ENCODE data around the gene HESX1.

The HESX1 gene

DNA sequence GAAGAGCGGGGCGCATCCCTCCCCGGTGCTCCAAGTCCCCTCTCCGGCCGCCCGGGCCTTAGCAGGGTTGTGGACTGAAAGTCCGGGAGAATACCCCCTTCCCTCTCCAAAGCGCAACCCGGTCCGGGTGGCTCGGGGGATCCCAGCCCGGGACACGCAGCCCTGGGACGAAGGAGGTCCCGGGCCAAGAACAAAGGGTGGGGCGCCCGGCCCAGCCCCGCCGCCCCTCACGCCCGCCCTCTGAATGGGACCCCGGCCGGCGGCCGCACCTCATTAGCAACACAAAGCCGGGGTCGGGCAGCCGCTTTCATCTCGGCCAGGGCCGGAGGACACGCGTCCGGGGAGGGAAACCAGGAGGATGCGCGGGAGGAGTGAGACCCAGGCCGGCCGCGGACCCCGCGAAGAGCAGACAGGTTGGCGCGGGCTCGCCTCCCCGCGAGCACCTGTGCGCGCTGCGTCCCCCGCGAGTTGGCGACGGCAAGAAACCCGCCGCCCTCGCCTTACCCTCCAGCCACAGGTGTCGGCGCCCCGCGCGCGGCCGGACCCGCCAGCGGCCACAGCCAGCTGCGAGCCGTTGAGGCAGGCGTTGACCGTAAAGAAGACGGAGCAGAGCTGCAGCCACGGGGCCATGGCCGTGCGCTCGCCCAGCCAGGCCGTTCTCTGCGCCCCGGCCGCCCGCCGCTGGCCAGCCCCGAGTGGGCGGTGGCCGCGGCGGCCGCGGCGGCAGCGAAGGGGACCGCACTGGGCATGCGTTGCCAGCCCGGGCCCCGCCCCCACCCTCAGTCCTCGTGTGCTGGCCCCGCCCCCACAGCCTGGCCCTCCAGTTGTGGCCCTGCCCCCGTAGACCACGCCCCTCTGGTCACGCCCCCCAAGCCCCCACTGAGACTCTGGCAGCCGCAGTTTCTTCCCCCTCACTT is 34.9 kb downstream of the HESX1 start, which contains the start of gene IL17RD:
TSS of gene IL17RD (minus strand) at position 697 of the 917 bp plus-strand sequence. CDS start at position 630, 67 bp downstream.
- Histone ChIP-seq H3K27ac (no peak within 1 kb of the TSS), H3K36me3 (ENCODE audit: insufficient read depth, low read length) (no peaks in the 10 kb centered on the region), H3K9ac (ENCODE audit: insufficient read length) (no peak within 1 kb of the TSS), H3K4me3 (peak within 1 kb of the TSS; percentile 72), H3K9me3 (ENCODE audit: low read depth, low read length) (no peaks in the 10 kb centered on the region)
- no peak for TF ChIP-seq FOXP2 (optimal IDR thresholded peaks at IDR 0.05; ENCODE audit: control extremely low read depth, extremely low read length, insufficient read depth)
- TF ChIP-seq EZH2 (IDR thresholded peaks at IDR 0.05) = no peak
- no peak for TF ChIP-seq POLR2AphosphoS5 (IDR thresholded peaks at IDR 0.05; ENCODE audit: borderline replicate concordance, low read depth, low read length)
- no peak for DNase-seq (ENCODE audit: low read depth, low spot score)

DNA sequence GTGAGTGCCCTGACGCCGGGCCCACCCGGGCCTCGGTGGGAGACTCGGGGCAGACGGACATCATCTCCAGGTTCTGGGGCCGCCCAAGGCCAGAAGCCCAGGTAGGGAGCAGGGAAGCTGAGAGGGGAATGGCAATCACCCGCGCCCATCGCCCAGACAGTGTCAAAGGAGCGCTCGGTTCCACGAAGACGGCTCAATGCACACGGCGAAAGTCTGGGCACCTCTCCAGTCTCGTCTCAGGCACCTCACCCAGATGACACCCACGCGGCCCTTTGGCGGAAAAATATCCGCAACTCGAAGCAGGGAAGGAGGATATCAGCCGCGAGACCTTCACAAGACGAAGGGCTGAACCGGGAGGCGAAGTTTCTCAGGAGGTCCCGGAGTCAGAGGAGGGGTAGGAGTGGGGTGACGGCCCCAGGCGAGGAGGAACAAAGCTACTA is 35.5 kb downstream of the HESX1 start:
- Histone ChIP-seq H3K27ac (no peak overlapping the region), H3K9ac (ENCODE audit: insufficient read length) (no peak overlapping the region), H3K36me3 (ENCODE audit: insufficient read depth, low read length) (no peaks in the 10 kb centered on the region), H3K4me3 (0 out of 2 replicates have a peak overlapping the region, but pooled peaks have one; percentile 72), H3K9me3 (ENCODE audit: low read depth, low read length) (no peaks in the 10 kb centered on the region)
- TF ChIP-seq EZH2 (IDR thresholded peaks at IDR 0.05) (no peak), POLR2AphosphoS5 (IDR thresholded peaks at IDR 0.05; ENCODE audit: borderline replicate concordance, low read depth, low read length) (no peak)
- no peak for DNase-seq (ENCODE audit: low read depth, low spot score)

DNA sequence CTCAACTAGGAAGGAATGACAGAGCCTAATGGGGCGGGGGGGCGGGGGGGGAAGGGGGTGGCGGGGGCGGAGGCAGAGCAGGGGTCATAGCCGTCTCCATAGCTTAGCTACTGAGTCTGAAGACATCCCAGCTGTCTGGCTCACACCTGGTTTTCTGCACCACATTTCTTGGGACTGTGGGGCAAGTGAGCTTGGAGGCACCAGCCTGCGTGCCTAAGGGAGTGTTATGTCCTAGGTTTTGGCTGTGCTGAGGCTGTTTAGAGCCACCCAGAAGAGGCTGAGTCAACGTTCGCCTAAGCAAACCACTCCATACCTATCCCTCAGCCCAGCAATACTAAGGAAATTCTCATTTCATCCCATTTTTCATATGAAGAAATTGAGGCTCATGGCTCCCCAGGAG is 36.0 kb downstream of the HESX1 start:
- Histone ChIP-seq H3K9ac (ENCODE audit: insufficient read length) (no peak overlapping the region), H3K27ac (no peak overlapping the region), H3K36me3 (ENCODE audit: insufficient read depth, low read length) (no peaks in the 10 kb centered on the region), H3K4me3 (no peak overlapping the region), H3K9me3 (ENCODE audit: low read depth, low read length) (no peaks in the 10 kb centered on the region)
- DNase-seq (ENCODE audit: low read depth, low spot score) = no peak
- TF ChIP-seq FOXP2 (optimal IDR thresholded peaks at IDR 0.05; ENCODE audit: control extremely low read depth, extremely low read length, insufficient read depth) (no peak), POLR2AphosphoS5 (IDR thresholded peaks at IDR 0.05; ENCODE audit: borderline replicate concordance, low read depth, low read length) (no peak), EZH2 (IDR thresholded peaks at IDR 0.05) (no peak)

DNA sequence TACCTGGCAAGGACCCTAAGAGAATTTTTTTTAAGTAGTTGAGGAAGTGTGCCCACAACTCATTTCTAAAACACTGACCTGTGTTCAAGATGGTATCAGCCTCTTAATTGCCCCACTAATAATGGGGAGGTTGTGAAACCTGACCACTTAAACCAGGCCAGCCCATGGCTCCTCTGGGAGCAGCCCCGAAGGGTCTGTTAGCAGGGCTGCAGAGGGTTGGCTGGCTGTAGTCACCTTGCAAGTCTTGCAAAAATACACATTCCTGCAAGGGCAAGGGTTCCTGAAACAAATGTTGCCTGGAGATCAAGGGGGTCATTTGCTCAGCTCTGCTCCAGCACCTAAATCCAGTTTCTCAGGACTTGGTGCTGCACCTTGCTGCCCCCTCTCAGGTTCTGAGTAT is 37.9 kb downstream of the HESX1 start:
- H3K9me3 ChIP-seq (ENCODE audit: low read depth, low read length) = no peaks in the 10 kb centered on the region
- TF ChIP-seq FOXP2 (optimal IDR thresholded peaks at IDR 0.05; ENCODE audit: control extremely low read depth, extremely low read length, insufficient read depth) = no peak
- TF ChIP-seq EZH2 (IDR thresholded peaks at IDR 0.05) = no peak
- TF ChIP-seq POLR2AphosphoS5 (IDR thresholded peaks at IDR 0.05; ENCODE audit: borderline replicate concordance, low read depth, low read length) = no peak
- H3K4me3 ChIP-seq = no peak overlapping the region
- DNase-seq (ENCODE audit: low read depth, low spot score) = no peak
- no peaks in the 10 kb centered on the region for H3K36me3 ChIP-seq (ENCODE audit: insufficient read depth, low read length)
- no peak overlapping the region for H3K27ac ChIP-seq
- H3K9ac ChIP-seq (ENCODE audit: insufficient read length) = no peak overlapping the region

DNA sequence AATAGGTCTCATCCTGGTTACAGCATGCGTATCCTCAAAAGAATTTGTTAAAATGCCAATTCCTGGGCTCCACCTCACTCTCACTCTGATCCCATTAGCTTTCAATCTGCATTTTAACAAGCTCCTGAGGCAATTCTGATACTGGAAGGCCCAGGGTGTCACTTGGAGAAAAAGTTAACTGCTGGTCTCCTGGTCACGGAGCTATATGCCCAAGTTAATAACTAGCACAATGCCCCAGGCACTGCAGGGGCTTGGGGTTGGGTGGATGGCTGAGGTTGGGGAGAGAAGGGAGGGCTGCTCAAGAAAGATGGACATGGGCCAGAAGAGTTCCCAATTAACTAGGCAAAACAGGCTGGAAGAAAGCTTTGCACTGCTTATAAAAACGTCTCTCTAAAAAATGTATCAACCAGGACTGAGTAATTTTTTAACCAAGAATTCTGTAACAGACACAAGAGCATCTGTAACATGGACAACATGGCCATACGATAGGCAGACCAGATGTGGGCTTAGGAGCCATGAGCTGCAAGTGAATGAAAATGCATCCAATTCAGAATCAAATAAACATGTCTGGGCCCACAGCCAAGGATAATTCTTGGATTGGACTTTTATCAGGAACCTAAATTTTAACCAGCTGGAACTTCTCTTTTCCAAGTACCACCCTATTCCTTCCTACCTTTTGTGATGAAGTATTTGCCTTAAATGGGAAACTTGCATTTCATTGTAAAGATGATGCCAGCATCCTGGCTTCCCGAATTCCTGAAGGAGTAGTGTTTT is 38.8 kb downstream of the HESX1 start:
- Histone ChIP-seq H3K27ac (no peak overlapping the region), H3K9me3 (ENCODE audit: low read depth, low read length) (no peaks in the 10 kb centered on the region), H3K4me3 (no peak overlapping the region), H3K9ac (ENCODE audit: insufficient read length) (no peak overlapping the region), H3K36me3 (ENCODE audit: insufficient read depth, low read length) (no peaks in the 10 kb centered on the region)
- TF ChIP-seq FOXP2 (optimal IDR thresholded peaks at IDR 0.05; ENCODE audit: control extremely low read depth, extremely low read length, insufficient read depth) = no peak
- DNase-seq (ENCODE audit: low read depth, low spot score) = no peak

DNA sequence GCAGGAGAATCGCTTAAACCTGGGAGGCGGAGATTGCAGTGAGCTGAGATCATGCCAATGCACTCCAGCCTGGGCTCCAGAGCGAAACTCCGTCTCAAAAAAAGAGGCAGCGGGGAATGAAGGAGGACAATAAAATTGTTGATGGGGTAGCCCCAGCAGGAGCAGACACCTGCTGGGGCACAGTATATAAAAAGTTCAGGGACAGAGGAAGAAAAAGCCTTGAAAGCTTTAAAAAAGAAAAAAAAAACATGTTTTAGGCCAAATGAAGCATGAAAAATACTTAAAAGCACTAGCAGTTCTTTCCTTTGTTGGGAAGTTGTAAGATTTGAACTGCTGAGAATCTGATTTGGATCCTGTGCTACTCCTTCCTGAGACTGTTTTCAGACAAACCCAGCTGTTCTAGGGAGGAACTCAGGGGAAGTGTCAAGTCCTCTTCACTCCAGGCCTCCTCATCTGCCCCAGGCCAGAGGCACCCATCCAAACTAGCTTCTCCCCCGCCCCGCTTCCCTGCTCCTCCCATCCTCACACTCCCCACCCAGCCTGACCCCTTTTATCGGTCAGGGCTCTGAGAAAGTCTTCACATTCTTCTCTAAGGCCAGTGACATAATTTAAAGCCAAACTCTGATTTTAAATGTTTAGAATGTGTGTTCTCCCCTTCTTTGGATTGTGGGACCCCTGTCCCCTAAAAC is 39.6 kb downstream of the HESX1 start:
- Histone ChIP-seq H3K9me3 (ENCODE audit: low read depth, low read length) (no peaks in the 10 kb centered on the region), H3K9ac (ENCODE audit: insufficient read length) (no peak overlapping the region), H3K36me3 (ENCODE audit: insufficient read depth, low read length) (no peaks in the 10 kb centered on the region), H3K27ac (no peak overlapping the region), H3K4me3 (no peak overlapping the region)
- TF ChIP-seq EZH2 (IDR thresholded peaks at IDR 0.05) (no peak), POLR2AphosphoS5 (IDR thresholded peaks at IDR 0.05; ENCODE audit: borderline replicate concordance, low read depth, low read length) (no peak), FOXP2 (optimal IDR thresholded peaks at IDR 0.05; ENCODE audit: control extremely low read depth, extremely low read length, insufficient read depth) (no peak)
- no peak for DNase-seq (ENCODE audit: low read depth, low spot score)

DNA sequence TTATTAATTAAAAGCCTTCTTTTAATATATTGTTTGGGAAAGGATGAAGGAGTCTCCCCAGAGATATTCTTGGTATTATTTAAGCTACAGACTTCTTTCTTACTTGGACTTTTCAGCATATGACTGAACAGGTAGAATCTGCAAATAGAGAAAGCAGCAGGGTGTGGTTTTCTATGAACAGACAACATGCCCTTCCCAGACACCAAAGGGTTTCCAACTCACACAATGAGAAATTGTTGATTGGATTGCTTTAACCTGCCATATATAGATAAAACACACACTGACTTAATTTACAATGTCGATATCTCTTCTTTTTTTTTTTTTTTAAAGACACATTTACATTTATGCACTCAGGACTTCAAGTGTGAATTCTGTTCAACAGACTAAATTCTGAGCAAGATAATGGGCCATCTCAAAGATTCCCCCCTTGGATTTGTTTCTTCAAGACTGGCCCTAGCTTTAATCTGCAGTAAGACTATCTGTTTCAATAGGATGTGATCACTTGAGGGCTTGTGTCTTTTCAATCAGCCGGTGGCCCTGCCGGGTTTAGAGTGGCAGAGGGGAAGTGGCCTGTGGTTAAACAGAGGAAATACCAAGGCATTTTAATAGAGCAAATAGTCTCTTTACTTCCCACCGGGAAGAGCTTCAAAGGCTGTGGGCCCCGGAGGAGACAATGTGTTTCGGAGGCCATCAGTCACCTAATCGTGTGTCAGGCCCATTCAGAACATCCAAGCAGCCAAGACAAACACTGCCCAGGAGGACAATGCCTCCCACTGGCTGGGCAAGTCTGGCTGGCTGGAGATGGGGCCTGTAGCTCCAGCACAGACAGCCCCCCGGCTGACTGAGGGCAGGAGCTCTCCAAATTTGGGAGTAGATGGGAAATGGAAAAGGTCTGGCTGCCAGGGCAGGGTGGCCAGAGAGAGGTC is 40.7 kb downstream of the HESX1 start:
- no peaks in the 10 kb centered on the region for H3K9me3 ChIP-seq (ENCODE audit: low read depth, low read length)
- TF ChIP-seq POLR2AphosphoS5 (IDR thresholded peaks at IDR 0.05; ENCODE audit: borderline replicate concordance, low read depth, low read length) (peak; percentile 59; the same call in 1 of the 2 replicates), EZH2 (IDR thresholded peaks at IDR 0.05) (no peak), FOXP2 (optimal IDR thresholded peaks at IDR 0.05; ENCODE audit: control extremely low read depth, extremely low read length, insufficient read depth) (no peak)
- no peak overlapping the region for H3K9ac ChIP-seq (ENCODE audit: insufficient read length)
- DNase-seq (ENCODE audit: low read depth, low spot score) = no peak
- no peak overlapping the region for H3K27ac ChIP-seq
- no peak overlapping the region for H3K4me3 ChIP-seq
- H3K36me3 ChIP-seq (ENCODE audit: insufficient read depth, low read length) = no peaks in the 10 kb centered on the region

All from SK-N-MC (cell line).